GM10248 (cell line): Measurements from ENCODE around the gene CCNI2.

Experiments
- CTCF ChIA-PET: fragments of 300-600 bp; sonication (Branson Sonifier 250); formaldehyde crosslinking; extraction: SDS; loops from one replicate; lab custom pipeline; 2021; ENCODE audit warnings: antibody characterized with exemption; lab: Yijun Ruan, JAX
- POLR2A ChIA-PET: fragments of 350-650 bp; sonication (Branson Sonifier 250); formaldehyde crosslinking; extraction: SDS; loops from one replicate; lab custom pipeline; 2020; ENCODE audit warnings: antibody characterized with exemption; lab: Yijun Ruan, JAX
- DNase-seq: peaks from one replicate; pipeline ENCODE4 v3.0.0; 2012; ENCODE audit errors: extremely low spot score
- TF ChIP-seq, protein P1 (sequence below): IDR thresholded peaks from 2 replicates; pipeline ENCODE4 v1.5.1; 2012; ENCODE audit warnings: mild to moderate bottlenecking, low read depth; ENCODE audit errors: extremely low read depth, missing control alignments, control extremely low read depth

Gene CCNI2

DNA sequence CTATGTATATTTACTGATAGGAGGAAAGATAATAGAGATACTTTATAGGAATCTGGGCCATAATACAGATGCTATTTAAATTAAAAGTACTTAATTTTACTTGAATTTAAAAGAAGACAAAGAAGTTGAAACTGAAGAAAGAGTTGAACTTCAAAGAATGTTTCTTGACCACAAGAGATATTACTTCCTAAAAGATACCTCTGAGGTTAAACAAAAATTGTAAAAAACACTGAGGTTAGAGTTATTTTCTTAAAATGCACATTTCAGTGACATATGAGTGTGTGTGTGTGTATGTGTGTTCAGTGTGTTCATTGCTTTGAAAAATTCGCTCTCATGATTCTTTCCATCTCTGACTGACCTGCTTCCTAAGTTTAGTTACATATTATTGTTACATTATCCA is 33.4 kb downstream of the CCNI2 start:
- no peak for DNase-seq
- ChIA-PET CTCF (interaction anchor here (1.1 kb wide), 1 partner anchor 40 kb away, joined by 3 read pairs; no protein-coding TSS in a partner anchor), POLR2A (no interaction called here)
- TF ChIP-seq, protein P1, sequence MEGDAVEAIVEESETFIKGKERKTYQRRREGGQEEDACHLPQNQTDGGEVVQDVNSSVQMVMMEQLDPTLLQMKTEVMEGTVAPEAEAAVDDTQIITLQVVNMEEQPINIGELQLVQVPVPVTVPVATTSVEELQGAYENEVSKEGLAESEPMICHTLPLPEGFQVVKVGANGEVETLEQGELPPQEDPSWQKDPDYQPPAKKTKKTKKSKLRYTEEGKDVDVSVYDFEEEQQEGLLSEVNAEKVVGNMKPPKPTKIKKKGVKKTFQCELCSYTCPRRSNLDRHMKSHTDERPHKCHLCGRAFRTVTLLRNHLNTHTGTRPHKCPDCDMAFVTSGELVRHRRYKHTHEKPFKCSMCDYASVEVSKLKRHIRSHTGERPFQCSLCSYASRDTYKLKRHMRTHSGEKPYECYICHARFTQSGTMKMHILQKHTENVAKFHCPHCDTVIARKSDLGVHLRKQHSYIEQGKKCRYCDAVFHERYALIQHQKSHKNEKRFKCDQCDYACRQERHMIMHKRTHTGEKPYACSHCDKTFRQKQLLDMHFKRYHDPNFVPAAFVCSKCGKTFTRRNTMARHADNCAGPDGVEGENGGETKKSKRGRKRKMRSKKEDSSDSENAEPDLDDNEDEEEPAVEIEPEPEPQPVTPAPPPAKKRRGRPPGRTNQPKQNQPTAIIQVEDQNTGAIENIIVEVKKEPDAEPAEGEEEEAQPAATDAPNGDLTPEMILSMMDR = no peak

GRCh38 chr5:132781029-132781428 is 33.8 kb downstream of the CCNI2 start:
- POLR2A ChIA-PET = no interaction called here
- no peak for DNase-seq
- CTCF ChIA-PET = interaction anchor here (1.1 to 2.1 kb wide), 3 partner anchors 25 to 254 kb away, joined by 3 to 7 read pairs (median 4); no protein-coding TSS in a partner anchor
- TF ChIP-seq, protein P1 = no peak

DNA sequence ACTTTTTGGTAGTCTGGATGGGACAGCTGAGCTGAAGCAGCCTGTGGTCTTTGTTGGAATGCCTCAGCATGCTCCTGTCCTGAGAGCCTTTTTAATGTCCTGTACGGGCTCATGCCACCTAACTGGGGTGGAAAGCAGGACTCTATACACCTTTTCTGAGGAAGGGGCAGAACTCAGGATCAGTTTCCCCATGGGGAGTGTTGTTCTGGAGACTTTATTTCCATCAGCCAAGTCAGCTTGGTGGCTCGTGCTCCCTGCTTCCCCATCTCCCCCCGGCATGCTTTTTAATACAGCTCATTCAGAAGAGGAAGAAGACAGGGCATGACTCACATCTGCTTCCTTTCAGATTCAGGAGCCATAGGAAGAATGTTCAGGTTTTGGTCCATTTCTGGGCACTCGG is 34.9 kb downstream of the CCNI2 start:
- POLR2A ChIA-PET = no interaction called here
- TF ChIP-seq, protein P1 = no peak
- CTCF ChIA-PET = interaction anchor here (0.6 to 2.1 kb wide), 6 partner anchors 26 to 255 kb away, joined by 3 to 7 read pairs (median 4); partner anchors contain the start of gene CCNI2
- DNase-seq = no peak

- ChIA-PET POLR2A (interaction anchor here (1.0 kb wide), 1 partner anchor 34 kb away, joined by 3 read pairs; no protein-coding TSS in a partner anchor), CTCF (interaction anchor here (1.1 to 3.1 kb wide), 14 partner anchors 9 to 43 kb away, joined by 3 to 15 read pairs (median 4); partner anchors contain the start of gene CCNI2)
- peak; percentile 17 for DNase-seq
- TF ChIP-seq, protein P1 = no peak
These were observed 38.1 kb downstream of the CCNI2 start for GRCh38 chr5:132785365-132785764.

GRCh38 chr5:132785864-132786263 is 38.6 kb downstream of the CCNI2 start:
- CTCF ChIA-PET = interaction anchor here (1.2 to 3.1 kb wide), 12 partner anchors 10 to 42 kb away, joined by 3 to 15 read pairs (median 5); partner anchors contain the start of gene CCNI2
- TF ChIP-seq, protein P1 = no peak
- no peak for DNase-seq
- POLR2A ChIA-PET = interaction anchor here (1.0 kb wide), 1 partner anchor 34 kb away, joined by 3 read pairs; no protein-coding TSS in a partner anchor

- TF ChIP-seq, protein P1 = no peak
- POLR2A ChIA-PET = no interaction called here
- no peak for DNase-seq
- CTCF ChIA-PET = interaction anchor here (1.2 to 1.7 kb wide), 2 partner anchors 9 to 32 kb away, joined by 4 to 5 read pairs; no protein-coding TSS in a partner anchor
These were observed 39.9 kb downstream of the CCNI2 start for GRCh38 chr5:132787076-132787475.
